Parathyroid adenoma (tissue), 2 donors: ENCODE measurements around the gene SLC39A13.

ENCODE experiments used
- H2AFZ ChIP-seq: fragments of 300-600 bp; sonication (generic); one replicate; pipeline ENCODE4 v1.7.0; 2017; ENCODE audit warnings: antibody characterized with exemption, mild to moderate bottlenecking
- H3K27ac ChIP-seq: fragments of 300-600 bp; sonication (generic); one replicate; pipeline ENCODE4 v1.7.0; 2017
- H3K27me3 ChIP-seq: fragments of 300-600 bp; sonication (generic); one replicate; pipeline ENCODE4 v1.7.0; 2017; ENCODE audit warnings: low read length; ENCODE audit not compliant: control insufficient read depth, insufficient read depth
- H3K36me3 ChIP-seq: fragments of 300-600 bp; sonication (generic); one replicate; pipeline ENCODE4 v1.7.0; 2017; ENCODE audit warnings: low read length; ENCODE audit not compliant: control insufficient read depth, insufficient read depth
- H3K4me1 ChIP-seq: fragments of 300-600 bp; sonication (generic); one replicate; pipeline ENCODE4 v1.7.0; 2017; ENCODE audit warnings: control low read depth
- H3K4me2 ChIP-seq: fragments of 300-600 bp; sonication (generic); one replicate; pipeline ENCODE4 v1.7.0; 2017; ENCODE audit warnings: low read length
- H3K4me3 ChIP-seq: fragments of 300-600 bp; sonication (generic); one replicate; pipeline ENCODE4 v1.7.0; 2017; ENCODE audit warnings: low read depth, low read length
- H3K79me2 ChIP-seq: fragments of 300-600 bp; sonication (generic); one replicate; pipeline ENCODE4 v1.7.0; 2017; ENCODE audit warnings: control low read depth
- H3K9ac ChIP-seq: fragments of 300-600 bp; sonication (generic); one replicate; pipeline ENCODE4 v1.7.0; 2017; ENCODE audit warnings: mild to moderate bottlenecking
- H3K9me3 ChIP-seq: fragments of 300-600 bp; sonication (generic); one replicate; pipeline ENCODE4 v1.7.0; 2017; ENCODE audit warnings: low read length; ENCODE audit not compliant: control insufficient read depth
- CTCF ChIP-seq: fragments of 300-600 bp; sonication (generic); IDR thresholded peaks from one replicate; pipeline ENCODE4 v1.7.0; 2017; ENCODE audit warnings: antibody characterized with exemption, mild to moderate bottlenecking
- donor health status: primary hyperparathyroidism.

SLC39A13 gene

GRCh38 chr11:47414685-47415070, 6.3 kb downstream of the SLC39A13 start:
- no peak for TF ChIP-seq CTCF
- H2AFZ ChIP-seq, result no peak overlapping the region
- H3K4me3 ChIP-seq, result no peak overlapping the region
- no peaks in the 10 kb centered on the region for H3K27me3 ChIP-seq
- H3K9ac ChIP-seq, result no peak overlapping the region
- H3K79me2 ChIP-seq, result no peaks in the 10 kb centered on the region
- no peaks in the 10 kb centered on the region for H3K36me3 ChIP-seq
- no peaks in the 10 kb centered on the region for H3K4me1 ChIP-seq
- no peaks in the 10 kb centered on the region for H3K9me3 ChIP-seq
- H3K4me2 ChIP-seq, result no peak overlapping the region
- H3K27ac ChIP-seq, result no peak overlapping the region

GRCh38 chr11:47415091-47415854, 6.9 kb downstream of the SLC39A13 start:
- no peaks in the 10 kb centered on the region for H3K4me1 ChIP-seq
- no peak overlapping the region for H3K9ac ChIP-seq
- no peaks in the 10 kb centered on the region for H3K36me3 ChIP-seq

GRCh38 chr11:47415949-47416472, 7.6 kb downstream of the SLC39A13 start:
- no peak for TF ChIP-seq CTCF
- H3K4me2 ChIP-seq, result no peak overlapping the region
- no peak overlapping the region for H3K4me3 ChIP-seq
- no peaks in the 10 kb centered on the region for H3K27me3 ChIP-seq
- no peaks in the 10 kb centered on the region for H3K36me3 ChIP-seq
- no peaks in the 10 kb centered on the region for H3K79me2 ChIP-seq
- no peaks in the 10 kb centered on the region for H3K9me3 ChIP-seq
- no peak overlapping the region for H3K27ac ChIP-seq
- H2AFZ ChIP-seq, result no peak overlapping the region
- no peak overlapping the region for H3K9ac ChIP-seq
- H3K4me1 ChIP-seq, result no peaks in the 10 kb centered on the region

More at GRCh38 chr11:47415091-47415854, 6.9 kb downstream of the SLC39A13 start:
- Histone ChIP-seq H2AFZ (no peak overlapping the region), H3K4me2 (no peak overlapping the region), H3K27me3 (no peaks in the 10 kb centered on the region), H3K27ac (no peak overlapping the region), H3K79me2 (no peaks in the 10 kb centered on the region), H3K9me3 (no peaks in the 10 kb centered on the region), H3K4me3 (no peak overlapping the region)
- no peak for TF ChIP-seq CTCF

GRCh38 chr11:47417712-47418111, 9.3 kb downstream of the SLC39A13 start:
- no peak overlapping the region for H3K27ac ChIP-seq

More at GRCh38 chr11:47417712-47418111, 9.3 kb downstream of the SLC39A13 start:
- Histone ChIP-seq H2AFZ (no peak overlapping the region), H3K79me2 (no peaks in the 10 kb centered on the region), H3K4me3 (no peak overlapping the region), H3K27me3 (no peaks in the 10 kb centered on the region), H3K4me2 (no peak overlapping the region), H3K9ac (no peak overlapping the region), H3K4me1 (no peaks in the 10 kb centered on the region), H3K36me3 (no peaks in the 10 kb centered on the region), H3K9me3 (no peaks in the 10 kb centered on the region)
- no peak for TF ChIP-seq CTCF
